ENCODE data around the gene PIK3R4.
A peak's percentile ranks its signal among the peaks of the same experiment; 100 is the strongest.

- TF ChIP-seq CTCF (IDR thresholded peaks at IDR 0.05) (peak in 3 of 6 experiments; percentile 19 to 25 (median 24)), POLR2A (IDR thresholded peaks at IDR 0.05) (no peak), POLR2AphosphoS5 (IDR thresholded peaks at IDR 0.05) (no peak), EP300 (IDR thresholded peaks at IDR 0.05) (no peak)
Measured at GRCh38 chr3:130699765-130700164, 46.9 kb downstream of the PIK3R4 start.
